Activated CD4-positive, alpha-beta T cell treated with anti-CD3 and anti-CD28 coated beads, Interleukin-2, amount 10 ng/mL, durations not matched to agents 24 days and 14 days (primary cell): ENCODE results near the gene GLT6D1. TPM values are rescaled to one million over a fixed set of nuclear protein-coding genes. Genes with fewer than 3 reads are reported as not detected.
"Not testable (repeated sequence)": the region's sequence is repeated elsewhere in the genome, so short reads cannot be mapped to it uniquely, and the experiment has no call there.

Source experiments
- DNase-seq: peaks from one replicate; pipeline ENCODE4 v3.0.0; 2022
- H3K27ac Mint-ChIP-seq: one replicate; pipeline ENCODE4 v1.8.0; 2022; ENCODE audit warnings: mild to moderate bottlenecking, mixed read lengths
- H3K27me3 Mint-ChIP-seq: one replicate; pipeline ENCODE4 v1.8.0; 2022; ENCODE audit warnings: mixed read lengths
- H3K36me3 Mint-ChIP-seq: one replicate; pipeline ENCODE4 v1.8.0; 2022; ENCODE audit warnings: low read depth, mild to moderate bottlenecking, mixed read lengths
- H3K4me1 Mint-ChIP-seq: one replicate; pipeline ENCODE4 v1.8.0; 2021; ENCODE audit warnings: mixed read lengths
- H3K4me3 Mint-ChIP-seq: one replicate; pipeline ENCODE4 v1.8.0; 2022; ENCODE audit warnings: mild to moderate bottlenecking, moderate library complexity, mixed read lengths
- H3K9me3 Mint-ChIP-seq: one replicate; pipeline ENCODE4 v1.8.0; 2021; ENCODE audit warnings: mixed read lengths
- intact Hi-C: fragments of 100-400 bp; cut with micrococcal nuclease; formaldehyde crosslinking; loops from one replicate; pipeline ENCODE4 v1.15.1; 2023
- total RNA-seq: library from RNA; stranded (reverse); gene quantifications from 2 replicates; pipeline ENCODE4 v1.2.3, GENCODE V29; 2022

Gene GLT6D1
- total RNA-seq, 1 donor from 2014 or later: not detected

GRCh38 chr9:135660407-135660806, 21.1 kb upstream of the GLT6D1 start:
- Mint-ChIP-seq H3K27me3 (no peaks in the 10 kb centered on the region), H3K36me3 (no peaks in the 10 kb centered on the region), H3K9me3 (no peaks in the 10 kb centered on the region), H3K4me3 (no peak overlapping the region), H3K4me1 (no peaks in the 10 kb centered on the region), H3K27ac (no peak overlapping the region)
- DNase-seq: no peak
- intact Hi-C loops: no loop called here

GRCh38 chr9:135659252-135659651, 19.9 kb upstream of the GLT6D1 start:
- intact Hi-C loops: no loop called here
- no peak for DNase-seq
- Mint-ChIP-seq H3K4me1 (no peaks in the 10 kb centered on the region), H3K4me3 (no peak overlapping the region), H3K27me3 (no peaks in the 10 kb centered on the region), H3K27ac (no peak overlapping the region), H3K36me3 (no peaks in the 10 kb centered on the region), H3K9me3 (no peaks in the 10 kb centered on the region)

- H3K9me3 Mint-ChIP-seq: no peaks in the 10 kb centered on the region
- no peaks in the 10 kb centered on the region for H3K4me1 Mint-ChIP-seq
- intact Hi-C loops: no loop called here
- no peak overlapping the region for H3K4me3 Mint-ChIP-seq
- DNase-seq: no peak
- no peak overlapping the region for H3K27ac Mint-ChIP-seq
- H3K27me3 Mint-ChIP-seq: no peaks in the 10 kb centered on the region
- H3K36me3 Mint-ChIP-seq: no peaks in the 10 kb centered on the region
Observed at GRCh38 chr9:135657416-135657815, 18.1 kb upstream of the GLT6D1 start.

DNA sequence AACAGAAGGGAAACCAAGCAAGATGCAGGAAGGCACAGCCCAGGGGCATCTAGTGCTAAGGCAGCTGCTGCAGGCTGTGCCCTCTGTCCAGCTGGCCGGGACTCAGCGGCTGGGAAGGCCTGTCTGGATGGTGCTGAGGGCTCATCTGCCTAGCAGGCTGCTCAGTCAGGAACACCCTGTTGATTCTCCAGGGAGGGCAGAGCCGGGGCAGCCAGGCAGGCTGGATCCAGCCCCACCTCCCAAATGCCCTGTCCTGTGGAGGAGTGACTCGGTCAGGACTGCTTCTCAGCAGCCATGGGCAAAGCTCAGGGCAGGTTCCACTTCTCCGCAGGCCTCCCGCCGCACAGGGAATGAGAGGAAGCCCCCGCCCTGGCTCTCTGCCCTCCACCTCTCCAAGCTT, 16.0 kb upstream of the GLT6D1 start:
- H3K9me3 Mint-ChIP-seq: peaks cover 6% of the 10 kb centered on the region
- H3K4me3 Mint-ChIP-seq: no peak overlapping the region
- H3K27me3 Mint-ChIP-seq: no peaks in the 10 kb centered on the region
- H3K36me3 Mint-ChIP-seq: no peaks in the 10 kb centered on the region
- H3K4me1 Mint-ChIP-seq: no peaks in the 10 kb centered on the region
- DNase-seq: no peak
- H3K27ac Mint-ChIP-seq: no peak overlapping the region
- intact Hi-C loops: no loop called here

- H3K4me1 Mint-ChIP-seq: no peaks in the 10 kb centered on the region
- H3K27ac Mint-ChIP-seq: no peak overlapping the region
- H3K9me3 Mint-ChIP-seq: peaks cover 31% of the 10 kb centered on the region
- H3K27me3 Mint-ChIP-seq: no peaks in the 10 kb centered on the region
- no peaks in the 10 kb centered on the region for H3K36me3 Mint-ChIP-seq
- DNase-seq: no peak
- no peak overlapping the region for H3K4me3 Mint-ChIP-seq
- intact Hi-C loops: no loop called here
Observed at GRCh38 chr9:135650408-135650807, 11.1 kb upstream of the GLT6D1 start.

DNA sequence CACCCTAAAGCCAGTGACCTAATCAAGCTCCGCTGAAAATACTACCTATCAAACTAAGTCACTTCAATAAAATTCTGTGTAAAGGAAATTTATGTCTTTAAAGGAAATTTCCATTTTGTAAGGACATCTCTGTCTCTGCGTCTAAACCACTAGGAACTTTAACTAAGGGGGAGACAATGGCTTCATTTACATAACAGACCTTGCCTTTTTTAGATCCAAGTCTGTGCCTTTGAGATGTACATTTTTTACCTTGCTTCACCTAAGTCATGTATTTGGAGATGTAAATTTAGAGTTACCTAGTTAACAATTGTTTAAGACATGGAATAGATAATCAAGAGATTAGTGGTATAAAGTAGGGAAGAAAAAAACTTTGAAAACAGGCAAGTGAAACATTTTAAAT, 10.2 kb upstream of the GLT6D1 start:
- Mint-ChIP-seq H3K4me3 (no peak overlapping the region), H3K27me3 (no peaks in the 10 kb centered on the region), H3K36me3 (no peaks in the 10 kb centered on the region), H3K9me3 (peaks cover 40% of the 10 kb centered on the region), H3K27ac (no peak overlapping the region), H3K4me1 (no peaks in the 10 kb centered on the region)
- DNase-seq: no peak
- intact Hi-C loops: no loop called here

DNA sequence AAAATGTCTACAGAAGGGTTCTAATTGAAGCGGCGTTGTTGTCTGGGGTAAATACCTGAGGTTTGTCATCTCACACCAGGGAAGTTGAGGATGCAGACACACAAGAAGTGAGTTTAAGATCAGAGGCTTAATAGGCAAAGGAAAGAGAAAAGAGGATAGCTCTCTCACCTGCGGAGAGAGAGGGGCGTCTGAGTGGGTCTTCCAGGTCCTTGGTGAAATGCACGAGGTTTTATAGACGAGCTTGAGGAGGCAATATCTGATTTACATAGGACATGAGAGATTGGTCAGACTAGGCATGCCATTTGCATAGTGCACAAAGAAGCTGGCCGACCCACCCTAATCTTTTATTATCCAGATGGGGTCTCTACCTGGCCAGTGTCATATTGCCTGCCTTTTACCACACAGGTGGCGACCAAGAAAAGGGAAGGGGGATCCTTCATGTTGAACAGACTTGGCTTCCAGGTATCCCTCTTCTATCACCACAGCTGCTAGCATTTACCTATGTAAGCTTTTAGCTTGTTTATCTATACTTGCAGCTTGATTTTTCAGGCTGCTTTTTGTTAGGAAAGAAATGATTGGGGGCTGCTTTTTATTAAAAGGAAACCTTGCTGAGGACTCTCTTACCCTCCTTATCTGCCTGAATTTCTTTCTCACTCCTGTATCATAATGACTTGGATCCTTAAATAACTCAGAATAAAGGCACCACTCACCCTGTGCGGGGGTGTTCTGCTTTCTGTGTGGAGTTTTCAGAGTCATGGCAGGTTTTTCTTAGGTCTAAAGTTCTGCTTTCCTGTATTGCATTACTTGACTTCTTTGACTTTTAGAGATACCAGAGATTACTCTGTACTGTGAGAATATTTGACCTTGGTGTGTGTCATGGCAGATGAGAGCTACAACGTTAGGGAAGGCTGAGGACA, 9.4 kb upstream of the GLT6D1 start:
- intact Hi-C loops: no loop called here
- H3K9me3 Mint-ChIP-seq: peaks cover 41% of the 10 kb centered on the region
- H3K4me1 Mint-ChIP-seq: no peaks in the 10 kb centered on the region
- H3K27me3 Mint-ChIP-seq: no peaks in the 10 kb centered on the region
- no peak for DNase-seq
- H3K4me3 Mint-ChIP-seq: no peak overlapping the region
- H3K36me3 Mint-ChIP-seq: no peaks in the 10 kb centered on the region
- H3K27ac Mint-ChIP-seq: no peak overlapping the region

GRCh38 chr9:135647884-135648283, 8.5 kb upstream of the GLT6D1 start:
- Mint-ChIP-seq H3K36me3 (no peaks in the 10 kb centered on the region), H3K27ac (no peak overlapping the region), H3K9me3 (peaks cover 41% of the 10 kb centered on the region), H3K4me1 (no peaks in the 10 kb centered on the region), H3K27me3 (no peaks in the 10 kb centered on the region), H3K4me3 (no peak overlapping the region)
- no peak for DNase-seq
- intact Hi-C loops: no loop called here

DNA sequence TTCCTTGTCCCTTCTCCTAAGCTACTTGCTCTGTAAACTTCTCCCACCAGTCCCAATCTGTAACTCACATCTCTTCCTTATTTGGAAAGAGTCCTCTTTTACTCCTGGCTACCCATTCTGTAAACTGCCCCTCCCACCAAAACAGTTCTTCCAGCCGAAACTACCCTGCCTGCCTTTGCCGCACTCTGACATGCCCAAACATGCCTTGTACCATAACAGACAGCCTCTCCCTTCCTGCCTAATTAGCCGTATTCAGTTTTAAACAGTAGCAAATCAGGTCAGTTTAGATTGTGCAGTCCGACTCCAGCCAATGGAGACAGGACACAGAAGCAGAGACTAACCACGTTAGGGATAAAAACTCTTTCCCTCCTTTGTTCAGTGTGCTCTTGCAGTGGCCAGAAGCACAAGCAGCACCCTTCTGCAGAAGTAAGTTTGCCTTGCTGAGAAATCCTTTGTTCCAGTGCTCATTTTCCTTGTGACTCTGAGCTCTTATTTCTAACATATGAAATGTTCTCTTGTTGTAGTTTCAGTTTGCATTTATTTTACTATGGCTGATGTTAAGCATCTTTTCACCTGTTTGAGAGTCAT, 5.4 kb upstream of the GLT6D1 start:
- DNase-seq: no peak
- intact Hi-C loops: no loop called here
- Mint-ChIP-seq H3K27me3 (no peaks in the 10 kb centered on the region), H3K9me3 (peaks cover 33% of the 10 kb centered on the region), H3K4me3 (no peak overlapping the region), H3K36me3 (no peaks in the 10 kb centered on the region), H3K4me1 (no peaks in the 10 kb centered on the region), H3K27ac (no peak overlapping the region)

DNA sequence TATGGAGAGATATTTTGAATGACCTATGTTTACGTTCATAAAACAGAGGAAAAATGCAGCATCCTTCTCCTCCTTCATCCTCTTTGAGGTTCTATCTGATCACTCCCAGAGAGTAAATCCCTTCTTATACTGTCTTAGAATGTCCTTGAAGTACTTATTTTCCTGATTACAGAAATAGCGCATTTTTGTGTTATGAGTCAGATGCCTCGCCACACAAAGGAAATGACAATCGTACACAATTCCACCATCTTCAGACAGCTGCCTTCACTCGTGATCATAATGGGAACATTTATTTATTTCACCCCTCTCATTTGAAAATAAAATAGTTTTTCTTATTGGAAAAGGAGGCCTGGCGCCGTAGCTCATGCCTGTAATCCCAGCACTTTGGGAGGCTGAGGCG, 2.4 kb upstream of the GLT6D1 start:
- no peak overlapping the region for H3K4me3 Mint-ChIP-seq
- no peak overlapping the region for H3K27ac Mint-ChIP-seq
- H3K9me3 Mint-ChIP-seq: peaks cover 16% of the 10 kb centered on the region
- no peaks in the 10 kb centered on the region for H3K36me3 Mint-ChIP-seq
- no peak for DNase-seq
- no peaks in the 10 kb centered on the region for H3K27me3 Mint-ChIP-seq
- H3K4me1 Mint-ChIP-seq: no peaks in the 10 kb centered on the region
- intact Hi-C loops: no loop called here

- DNase-seq: no peak
- H3K27me3 Mint-ChIP-seq: no peaks in the 10 kb centered on the region
- intact Hi-C loops: no loop called here
- H3K27ac Mint-ChIP-seq: no peak overlapping the region
- peaks cover 14% of the 10 kb centered on the region for H3K9me3 Mint-ChIP-seq
- no peak overlapping the region for H3K4me3 Mint-ChIP-seq
- no peaks in the 10 kb centered on the region for H3K4me1 Mint-ChIP-seq
- H3K36me3 Mint-ChIP-seq: no peaks in the 10 kb centered on the region
Observed at GRCh38 chr9:135641047-135641446, 1.7 kb upstream of the GLT6D1 start.

DNA sequence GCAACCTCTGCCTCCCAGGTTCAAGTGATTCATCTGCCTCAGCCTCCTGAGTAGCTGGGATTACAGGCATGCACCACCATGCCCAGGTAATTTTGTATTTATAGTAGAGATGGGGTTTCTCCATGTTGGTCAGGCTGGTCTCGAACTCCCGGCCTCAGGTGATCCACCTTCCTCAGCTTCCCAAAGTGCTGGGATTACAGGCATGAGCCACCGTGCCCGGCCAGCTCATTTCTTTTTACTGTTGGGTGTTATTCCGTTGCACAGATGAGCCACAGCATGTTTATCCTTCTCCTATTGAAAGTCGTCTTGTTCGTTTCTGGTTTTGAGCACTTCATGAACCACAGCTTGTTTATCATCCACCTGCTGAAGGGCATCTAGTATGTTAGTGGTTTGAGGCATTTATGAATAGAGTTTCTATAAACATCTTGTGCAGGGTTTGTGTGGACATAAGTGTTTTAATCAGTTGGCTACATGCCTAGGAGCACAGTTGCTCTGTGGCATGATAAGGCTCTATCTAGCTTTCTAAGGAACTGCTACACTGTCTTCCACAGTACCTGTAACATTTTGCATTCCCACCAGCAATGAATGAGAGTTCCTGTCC, 2.3 kb downstream of the GLT6D1 start:
- H3K36me3 Mint-ChIP-seq, H3K9me3 Mint-ChIP-seq, H3K27ac Mint-ChIP-seq, DNase-seq, H3K4me1 Mint-ChIP-seq, intact Hi-C loops, H3K27me3 Mint-ChIP-seq, H3K4me3 Mint-ChIP-seq: not testable (repeated sequence)

DNA sequence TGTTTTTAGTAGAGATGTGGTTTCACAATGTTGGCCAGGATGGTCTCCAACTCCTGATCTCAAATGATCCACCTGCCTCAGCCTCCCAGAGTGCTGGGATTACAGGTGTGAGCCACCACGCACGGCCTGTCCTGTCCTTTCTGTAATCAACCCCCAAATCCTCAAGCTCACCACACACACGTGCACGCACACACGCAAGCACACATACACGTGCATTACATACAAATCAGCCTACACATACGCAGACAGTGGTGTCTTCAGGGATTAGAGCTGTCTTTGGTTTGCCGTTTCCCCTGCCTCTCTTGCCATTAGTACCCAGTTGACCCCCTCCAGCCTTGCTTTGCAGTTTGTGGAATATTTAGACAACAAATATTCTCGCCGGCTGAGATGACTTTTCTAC, 6.5 kb downstream of the GLT6D1 start:
- Mint-ChIP-seq H3K27me3 (no peaks in the 10 kb centered on the region), H3K4me3 (no peak overlapping the region), H3K4me1 (no peaks in the 10 kb centered on the region), H3K9me3 (peaks cover 3% of the 10 kb centered on the region), H3K27ac (no peak overlapping the region), H3K36me3 (no peaks in the 10 kb centered on the region)
- intact Hi-C loops: no loop called here
- no peak for DNase-seq

DNA sequence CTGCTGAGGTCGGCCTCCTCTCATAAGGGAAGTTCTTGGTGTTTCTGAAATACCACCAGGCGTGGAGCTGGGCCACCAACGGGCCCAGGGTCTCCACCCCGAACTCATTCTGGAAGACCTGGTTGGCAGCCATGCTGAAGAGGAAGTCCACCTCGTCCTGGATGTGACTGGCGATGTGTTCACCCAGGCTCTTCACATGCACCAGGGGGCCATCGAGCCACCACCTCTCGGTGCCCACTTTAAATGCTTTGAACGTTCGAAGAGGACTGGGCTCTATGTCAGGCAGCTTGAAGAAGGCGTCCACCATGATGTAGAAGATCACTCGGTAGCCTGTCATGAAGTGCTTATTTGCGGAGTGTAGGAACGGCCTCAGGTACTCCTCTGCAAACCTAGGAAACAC, 15.1 kb downstream of the GLT6D1 start:
- H3K27me3 Mint-ChIP-seq: peaks cover 4% of the 10 kb centered on the region
- no peak overlapping the region for H3K27ac Mint-ChIP-seq
- intact Hi-C loops: no loop called here
- no peaks in the 10 kb centered on the region for H3K4me1 Mint-ChIP-seq
- H3K36me3 Mint-ChIP-seq: no peaks in the 10 kb centered on the region
- no peak overlapping the region for H3K4me3 Mint-ChIP-seq
- no peak for DNase-seq
- H3K9me3 Mint-ChIP-seq: peaks cover 5% of the 10 kb centered on the region
